ENCODE results near the gene RSF1.
"Not testable (repeated sequence)": the region's sequence is repeated elsewhere in the genome, so short reads cannot be mapped to it uniquely, and the experiment has no call there.

The RSF1 gene

GRCh38 chr11:77642228-77642627, 178.3 kb downstream of the RSF1 start:
- Histone ChIP-seq H3K27me3 (ENCODE audit: control insufficient read depth in 2 of 2, insufficient read depth in 2 of 2, low read length in 2 of 2) (no peaks in the 10 kb centered on the region), H3K9me3 (ENCODE audit: control insufficient read depth in 2 of 2, low read length in 2 of 2) (no peaks in the 10 kb centered on the region), H3K27ac (ENCODE audit: low read depth in 2 of 2, low read length in 2 of 2) (no peak overlapping the region), H3K36me3 (ENCODE audit: control insufficient read depth in 2 of 2, insufficient read depth in 2 of 2, low read length in 2 of 2) (no peaks in the 10 kb centered on the region), H3K9ac (ENCODE audit: low read depth in 1 of 2, low read length in 2 of 2) (no peak overlapping the region), H3K4me1 (ENCODE audit: control insufficient read depth in 2 of 2, insufficient read depth in 2 of 2, low read length in 2 of 2) (peaks cover 0 to 3% of the 10 kb centered on the region in 2 donors), H3K4me3 (ENCODE audit: low read length in 2 of 2) (no peak overlapping the region)

DNA sequence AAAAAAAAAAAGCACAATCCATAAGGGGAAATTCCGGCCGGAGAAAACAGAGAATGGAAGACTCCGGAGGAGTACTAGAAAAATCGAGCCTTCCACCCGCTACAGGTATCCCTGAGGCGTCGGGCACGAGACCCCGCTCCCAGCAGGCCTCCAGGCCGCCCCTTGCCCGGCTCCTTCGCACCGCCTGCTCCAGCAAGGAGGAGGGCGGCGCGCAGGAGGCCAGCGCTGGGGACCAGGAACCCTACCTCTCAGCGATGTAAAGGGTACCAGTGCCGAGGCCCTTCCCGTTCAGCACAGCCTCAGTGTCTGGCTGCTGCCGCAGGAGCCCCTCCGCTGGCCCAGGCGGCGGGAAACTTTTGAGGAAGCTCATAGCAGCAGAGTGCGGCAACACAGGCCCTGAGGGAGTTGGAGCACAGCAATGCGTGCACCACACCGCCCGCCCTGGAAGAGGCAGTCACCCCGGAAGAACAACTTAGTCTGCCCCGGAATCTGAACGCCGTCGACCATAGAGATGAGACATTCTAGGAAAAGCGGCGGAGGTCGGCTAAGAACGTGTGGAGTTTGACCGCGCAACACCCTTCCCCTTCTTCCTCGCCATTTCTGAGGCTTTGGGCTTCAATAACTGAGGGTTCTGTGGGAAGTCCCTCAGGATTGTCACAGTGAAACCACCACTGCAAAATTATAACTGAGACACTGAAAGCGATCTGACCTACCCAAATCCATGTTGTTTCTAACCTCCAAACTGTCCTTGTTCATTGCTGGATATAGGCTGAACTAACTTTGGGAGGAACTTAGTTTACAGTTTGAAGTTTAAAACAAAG, 183.0 kb downstream of the RSF1 start, which contains the start of gene CLNS1A:
Gene CLNS1A (minus strand): TSS at position 450 of the 821 bp plus-strand sequence. CDS start 80 bp downstream, at position 370.
- peak within 1 kb of the TSS; percentile 83 to 84 for H3K9ac ChIP-seq (ENCODE audit: low read depth in 1 of 2, low read length in 2 of 2)
- no peaks in the 10 kb centered on the region for H3K9me3 ChIP-seq (ENCODE audit: control insufficient read depth in 2 of 2, low read length in 2 of 2)
- H3K27me3 ChIP-seq (ENCODE audit: control insufficient read depth in 2 of 2, insufficient read depth in 2 of 2, low read length in 2 of 2): no peaks in the 10 kb centered on the region
- H3K27ac ChIP-seq (ENCODE audit: low read depth in 2 of 2, low read length in 2 of 2): peak within 1 kb of the TSS; percentile 80 to 85
- no peaks in the 10 kb centered on the region for H3K36me3 ChIP-seq (ENCODE audit: control insufficient read depth in 2 of 2, insufficient read depth in 2 of 2, low read length in 2 of 2)
- H3K4me1 ChIP-seq (ENCODE audit: control insufficient read depth in 2 of 2, insufficient read depth in 2 of 2, low read length in 2 of 2): peaks cover 10 to 13% of the 10 kb centered on the region in 2 donors
- peak within 1 kb of the TSS; percentile 90 to 93 for H3K4me3 ChIP-seq (ENCODE audit: low read length in 2 of 2)

- Histone ChIP-seq H3K4me1 (ENCODE audit: control insufficient read depth in 2 of 2, insufficient read depth in 2 of 2, low read length in 2 of 2) (peaks cover 10 to 13% of the 10 kb centered on the region in 2 donors), H3K27ac (ENCODE audit: low read depth in 2 of 2, low read length in 2 of 2) (no peak overlapping the region)
Measured at GRCh38 chr11:77636731-77637344, 183.7 kb downstream of the RSF1 start.

GRCh38 chr11:77633926-77634325, 186.6 kb downstream of the RSF1 start:
- H3K9ac ChIP-seq (ENCODE audit: low read depth in 1 of 2, low read length in 2 of 2); H3K27me3 ChIP-seq (ENCODE audit: control insufficient read depth in 2 of 2, insufficient read depth in 2 of 2, low read length in 2 of 2); H3K27ac ChIP-seq (ENCODE audit: low read depth in 2 of 2, low read length in 2 of 2); H3K4me3 ChIP-seq (ENCODE audit: low read length in 2 of 2); H3K36me3 ChIP-seq (ENCODE audit: control insufficient read depth in 2 of 2, insufficient read depth in 2 of 2, low read length in 2 of 2); H3K9me3 ChIP-seq (ENCODE audit: control insufficient read depth in 2 of 2, low read length in 2 of 2): not testable (repeated sequence)
- peaks cover 10 to 13% of the 10 kb centered on the region in 2 donors for H3K4me1 ChIP-seq (ENCODE audit: control insufficient read depth in 2 of 2, insufficient read depth in 2 of 2, low read length in 2 of 2)

More at GRCh38 chr11:77636731-77637344, 183.7 kb downstream of the RSF1 start:
- no peaks in the 10 kb centered on the region for H3K9me3 ChIP-seq (ENCODE audit: control insufficient read depth in 2 of 2, low read length in 2 of 2)
- peak overlapping the region; percentile 83 to 84 for H3K9ac ChIP-seq (ENCODE audit: low read depth in 1 of 2, low read length in 2 of 2)
- peak overlapping the region; percentile 90 to 93 for H3K4me3 ChIP-seq (ENCODE audit: low read length in 2 of 2)
- no peaks in the 10 kb centered on the region for H3K36me3 ChIP-seq (ENCODE audit: control insufficient read depth in 2 of 2, insufficient read depth in 2 of 2, low read length in 2 of 2)
- no peaks in the 10 kb centered on the region for H3K27me3 ChIP-seq (ENCODE audit: control insufficient read depth in 2 of 2, insufficient read depth in 2 of 2, low read length in 2 of 2)

GRCh38 chr11:77630157-77630710, 190.3 kb downstream of the RSF1 start:
- Histone ChIP-seq H3K4me3 (ENCODE audit: low read length in 2 of 2) (no peak overlapping the region), H3K4me1 (ENCODE audit: control insufficient read depth in 2 of 2, insufficient read depth in 2 of 2, low read length in 2 of 2) (peaks cover 0 to 2% of the 10 kb centered on the region in 2 donors), H3K27me3 (ENCODE audit: control insufficient read depth in 2 of 2, insufficient read depth in 2 of 2, low read length in 2 of 2) (no peaks in the 10 kb centered on the region), H3K9ac (ENCODE audit: low read depth in 1 of 2, low read length in 2 of 2) (no peak overlapping the region), H3K36me3 (ENCODE audit: control insufficient read depth in 2 of 2, insufficient read depth in 2 of 2, low read length in 2 of 2) (peaks cover 4 to 9% of the 10 kb centered on the region in 2 donors), H3K27ac (ENCODE audit: low read depth in 2 of 2, low read length in 2 of 2) (no peak overlapping the region), H3K9me3 (ENCODE audit: control insufficient read depth in 2 of 2, low read length in 2 of 2) (no peaks in the 10 kb centered on the region)

DNA sequence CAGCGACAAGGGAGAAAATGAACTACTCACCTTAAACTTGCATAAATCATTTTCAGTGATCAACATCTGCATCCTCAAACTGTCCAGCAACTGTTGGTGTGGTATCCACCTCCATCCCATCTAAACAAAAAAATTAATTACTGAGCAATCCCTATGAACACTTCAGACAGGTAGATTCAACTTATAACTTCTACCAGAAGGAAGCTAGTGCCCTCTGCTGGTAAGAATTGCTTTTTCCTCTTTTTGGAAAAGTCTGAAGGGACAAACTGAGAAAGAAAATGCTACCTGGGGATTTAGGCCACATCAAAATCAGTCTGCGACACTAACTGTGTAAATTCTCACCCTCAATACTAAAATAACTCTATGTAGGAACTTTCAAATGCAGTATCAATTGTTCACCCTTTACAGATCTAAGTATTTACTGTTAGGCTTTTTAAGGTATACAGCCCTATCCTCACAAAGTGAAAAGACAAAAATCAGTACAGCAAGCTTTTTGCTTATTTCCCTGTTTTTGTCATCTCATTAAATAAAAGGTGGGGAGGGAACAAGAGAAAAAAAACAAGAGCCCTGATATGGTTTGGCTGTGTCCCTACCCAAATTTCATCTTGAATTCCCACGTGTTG, 200.8 kb downstream of the RSF1 start:
- no peaks in the 10 kb centered on the region for H3K9me3 ChIP-seq (ENCODE audit: control insufficient read depth in 2 of 2, low read length in 2 of 2)
- no peak overlapping the region for H3K9ac ChIP-seq (ENCODE audit: low read depth in 1 of 2, low read length in 2 of 2)
- H3K27me3 ChIP-seq (ENCODE audit: control insufficient read depth in 2 of 2, insufficient read depth in 2 of 2, low read length in 2 of 2): no peaks in the 10 kb centered on the region
- H3K4me3 ChIP-seq (ENCODE audit: low read length in 2 of 2): no peak overlapping the region
- H3K27ac ChIP-seq (ENCODE audit: low read depth in 2 of 2, low read length in 2 of 2): no peak overlapping the region
- no peaks in the 10 kb centered on the region for H3K4me1 ChIP-seq (ENCODE audit: control insufficient read depth in 2 of 2, insufficient read depth in 2 of 2, low read length in 2 of 2)
- peaks cover 39 to 53% of the 10 kb centered on the region in 2 donors for H3K36me3 ChIP-seq (ENCODE audit: control insufficient read depth in 2 of 2, insufficient read depth in 2 of 2, low read length in 2 of 2)

DNA sequence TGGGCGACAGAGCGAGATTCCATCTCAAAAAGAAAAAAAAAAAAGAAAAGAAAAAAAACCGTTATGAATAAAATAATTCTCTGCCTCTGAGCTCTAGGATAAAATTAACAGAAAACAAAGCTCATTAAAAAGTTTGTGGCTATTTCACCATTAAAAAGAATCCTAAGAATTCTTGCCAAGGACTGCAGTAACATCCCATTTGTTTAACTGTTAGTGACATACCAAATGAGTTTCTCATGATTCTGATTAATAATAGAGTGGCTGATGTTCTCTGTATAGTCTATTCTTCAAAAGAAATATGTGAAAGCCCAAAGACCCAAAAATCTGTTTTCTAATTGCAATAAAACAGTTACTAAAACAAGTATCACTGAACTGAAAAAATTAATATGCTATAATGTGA, 202.6 kb downstream of the RSF1 start:
- no peak overlapping the region for H3K4me3 ChIP-seq (ENCODE audit: low read length in 2 of 2)
- no peak overlapping the region for H3K27ac ChIP-seq (ENCODE audit: low read depth in 2 of 2, low read length in 2 of 2)
- H3K36me3 ChIP-seq (ENCODE audit: control insufficient read depth in 2 of 2, insufficient read depth in 2 of 2, low read length in 2 of 2): peaks cover 31 to 47% of the 10 kb centered on the region in 2 donors
- no peaks in the 10 kb centered on the region for H3K4me1 ChIP-seq (ENCODE audit: control insufficient read depth in 2 of 2, insufficient read depth in 2 of 2, low read length in 2 of 2)
- no peaks in the 10 kb centered on the region for H3K27me3 ChIP-seq (ENCODE audit: control insufficient read depth in 2 of 2, insufficient read depth in 2 of 2, low read length in 2 of 2)
- no peaks in the 10 kb centered on the region for H3K9me3 ChIP-seq (ENCODE audit: control insufficient read depth in 2 of 2, low read length in 2 of 2)
- H3K9ac ChIP-seq (ENCODE audit: low read depth in 1 of 2, low read length in 2 of 2): no peak overlapping the region

- H3K4me1 ChIP-seq (ENCODE audit: control insufficient read depth in 2 of 2, insufficient read depth in 2 of 2, low read length in 2 of 2): no peaks in the 10 kb centered on the region
- no peak overlapping the region for H3K4me3 ChIP-seq (ENCODE audit: low read length in 2 of 2)
- no peaks in the 10 kb centered on the region for H3K27me3 ChIP-seq (ENCODE audit: control insufficient read depth in 2 of 2, insufficient read depth in 2 of 2, low read length in 2 of 2)
- H3K27ac ChIP-seq (ENCODE audit: low read depth in 2 of 2, low read length in 2 of 2): no peak overlapping the region
- H3K9ac ChIP-seq (ENCODE audit: low read depth in 1 of 2, low read length in 2 of 2): no peak overlapping the region
- peaks cover 21 to 22% of the 10 kb centered on the region in 2 donors for H3K36me3 ChIP-seq (ENCODE audit: control insufficient read depth in 2 of 2, insufficient read depth in 2 of 2, low read length in 2 of 2)
- H3K9me3 ChIP-seq (ENCODE audit: control insufficient read depth in 2 of 2, low read length in 2 of 2): no peaks in the 10 kb centered on the region
Measured at GRCh38 chr11:77611921-77612320, 208.6 kb downstream of the RSF1 start.
